NCI-H510A (cell line): Measurements from ENCODE around the gene TGFBR3.
"Not testable (repeated sequence)": the region's sequence is repeated elsewhere in the genome, so short reads cannot be mapped to it uniquely, and the experiment has no call there.

Experiments used
- DNase-seq: peaks from one replicate; lab custom pipeline; 2025; lab: John Stamatoyannopoulos, UW

The TGFBR3 gene

GRCh38 chr1:91682882-91683597 lies 202.9 kb downstream of the TGFBR3 start:
- DNase-seq: no peak

- DNase-seq: no peak
These were observed 205.3 kb downstream of the TGFBR3 start for GRCh38 chr1:91680556-91681155.

GRCh38 chr1:91679446-91679845 lies 206.5 kb downstream of the TGFBR3 start:
- DNase-seq: no peak

- no peak for DNase-seq
These were observed 209.9 kb downstream of the TGFBR3 start for GRCh38 chr1:91676030-91676429.

- no peak for DNase-seq
These were observed 211.8 kb downstream of the TGFBR3 start for GRCh38 chr1:91674107-91674506.

- no peak for DNase-seq
These were observed 212.3 kb downstream of the TGFBR3 start for GRCh38 chr1:91673613-91674012.

GRCh38 chr1:91672601-91673161 lies 213.3 kb downstream of the TGFBR3 start:
- no peak for DNase-seq

GRCh38 chr1:91670781-91671180 lies 215.2 kb downstream of the TGFBR3 start:
- no peak for DNase-seq

- no peak for DNase-seq
These were observed 216.2 kb downstream of the TGFBR3 start for GRCh38 chr1:91669584-91670350.

GRCh38 chr1:91666651-91667050 lies 219.3 kb downstream of the TGFBR3 start:
- DNase-seq: not testable (repeated sequence)

- no peak for DNase-seq
These were observed 224.8 kb downstream of the TGFBR3 start for GRCh38 chr1:91661121-91661520.

GRCh38 chr1:91660708-91661107 lies 225.2 kb downstream of the TGFBR3 start:
- DNase-seq: no peak

- no peak for DNase-seq
These were observed 230.0 kb downstream of the TGFBR3 start for GRCh38 chr1:91655912-91656449.

GRCh38 chr1:91653183-91653582 lies 232.8 kb downstream of the TGFBR3 start:
- no peak for DNase-seq

GRCh38 chr1:91651661-91652071 lies 234.3 kb downstream of the TGFBR3 start:
- DNase-seq: no peak

GRCh38 chr1:91651243-91651642 lies 234.7 kb downstream of the TGFBR3 start:
- DNase-seq: no peak

GRCh38 chr1:91650764-91651163 lies 235.2 kb downstream of the TGFBR3 start:
- DNase-seq: no peak

- DNase-seq: no peak
These were observed 238.9 kb downstream of the TGFBR3 start for GRCh38 chr1:91647061-91647460.

- no peak for DNase-seq
These were observed 240.9 kb downstream of the TGFBR3 start for GRCh38 chr1:91645031-91645430.

- no peak for DNase-seq
These were observed 242.5 kb downstream of the TGFBR3 start for GRCh38 chr1:91643431-91643830.

GRCh38 chr1:91640877-91641526 lies 244.9 kb downstream of the TGFBR3 start:
- DNase-seq: no peak

- DNase-seq: no peak
These were observed 248.4 kb downstream of the TGFBR3 start for GRCh38 chr1:91637539-91637994.
